Activated CD8-positive, alpha-beta memory T cell treated with anti-CD3 and anti-CD28 coated beads, Interleukin-2, amount 10 ng/mL, durations not matched to agents 7 days and 5 days (primary cell): Measurements from ENCODE around the gene CELF6. TPM values are rescaled to one million over a fixed set of nuclear protein-coding genes. Genes with fewer than 3 reads are reported as not detected.

ENCODE experiments used
- ATAC-seq: fragments of 150-1000 bp; cut with Tn5 transposase; one replicate; pipeline ENCODE4 v1.10.0; 2021; ENCODE audit warnings: moderate library complexity
- CTCF ChIA-PET: fragments of 350-600 bp; sonication (Branson Sonifier 250); formaldehyde crosslinking; loops from one replicate; lab custom pipeline; 2021; ENCODE audit warnings: antibody characterized with exemption; lab: Charles Lee
- DNase-seq: peaks from one replicate; pipeline ENCODE4 v3.0.0-alpha.2; 2020
- H3K27ac Mint-ChIP-seq: one replicate; pipeline ENCODE4 v1.8.0; 2021; ENCODE audit warnings: mild to moderate bottlenecking, mixed read lengths
- H3K27me3 Mint-ChIP-seq: one replicate; pipeline ENCODE4 v1.8.0; 2021; ENCODE audit warnings: mixed read lengths
- H3K36me3 Mint-ChIP-seq: one replicate; pipeline ENCODE4 v1.8.0; 2021; ENCODE audit warnings: mild to moderate bottlenecking, mixed read lengths
- H3K4me1 Mint-ChIP-seq: one replicate; pipeline ENCODE4 v1.8.0; 2021; ENCODE audit warnings: mixed read lengths
- H3K4me3 Mint-ChIP-seq: one replicate; pipeline ENCODE4 v1.8.0; 2021; ENCODE audit warnings: mild to moderate bottlenecking, moderate library complexity, mixed read lengths
- H3K9me3 Mint-ChIP-seq: one replicate; pipeline ENCODE4 v1.8.0; 2022; ENCODE audit warnings: low read depth, mixed read lengths
- total RNA-seq, 2 experiments: library from RNA; stranded (reverse); gene quantifications; one replicate each; pipeline ENCODE4 v1.2.3, GENCODE V29; 2021

CELF6 gene
- total RNA-seq = under 1 TPM; 0.29 to 0.33 TPM

GRCh38 chr15:72319985-72320671 is at the start of gene CELF6:
CELF6 (minus strand) TSS chr15:72320157; CDS start chr15:72319874, 283 bp downstream.
- Mint-ChIP-seq H3K27me3 (peaks cover 30% of the 10 kb centered on the region), H3K9me3 (peaks cover 3% of the 10 kb centered on the region), H3K4me3 (peak within 1 kb of the TSS; percentile 75), H3K27ac (peak within 1 kb of the TSS; percentile 39), H3K36me3 (no peaks in the 10 kb centered on the region), H3K4me1 (peaks cover 12% of the 10 kb centered on the region)
- CTCF ChIA-PET = interaction anchor here (1.3 kb wide), 1 partner anchor 93 kb away, joined by 4 read pairs; no protein-coding TSS in a partner anchor
- ATAC-seq (peak; percentile 87), DNase-seq (peak; percentile 83)

GRCh38 chr15:72368899-72369298 is 48.9 kb upstream of the CELF6 start:
- Mint-ChIP-seq H3K27ac (no peak overlapping the region), H3K9me3 (no peaks in the 10 kb centered on the region), H3K36me3 (peaks cover 30% of the 10 kb centered on the region), H3K4me3 (no peak overlapping the region), H3K27me3 (no peaks in the 10 kb centered on the region), H3K4me1 (peaks cover 50% of the 10 kb centered on the region)
- DNase-seq = no peak
- CTCF ChIA-PET = no interaction called here
- ATAC-seq = no peak

GRCh38 chr15:72368325-72368724 is 48.4 kb upstream of the CELF6 start:
- no peak for DNase-seq
- Mint-ChIP-seq H3K4me1 (peaks cover 46% of the 10 kb centered on the region), H3K27me3 (no peaks in the 10 kb centered on the region), H3K27ac (no peak overlapping the region), H3K36me3 (peaks cover 32% of the 10 kb centered on the region), H3K9me3 (no peaks in the 10 kb centered on the region), H3K4me3 (no peak overlapping the region)
- ATAC-seq = no peak
- CTCF ChIA-PET = interaction anchor here (1.4 to 3.0 kb wide), 2 partner anchors 8 to 16 kb away, joined by 3 to 11 read pairs; partner anchors contain the start of gene HEXA

- DNase-seq = peak; percentile 84
- peak; percentile 93 for ATAC-seq
- Mint-ChIP-seq H3K4me3 (peak overlapping the region; percentile 9), H3K27me3 (no peaks in the 10 kb centered on the region), H3K27ac (peak overlapping the region; percentile 61), H3K4me1 (peaks cover 34% of the 10 kb centered on the region), H3K36me3 (peaks cover 32% of the 10 kb centered on the region), H3K9me3 (no peaks in the 10 kb centered on the region)
- CTCF ChIA-PET = interaction anchor here (0.8 to 3.0 kb wide), 2 partner anchors 10 to 92 kb away, joined by 3 to 11 read pairs; partner anchors contain the start of gene HEXA
Measured at GRCh38 chr15:72365844-72366243, 45.9 kb upstream of the CELF6 start.

GRCh38 chr15:72361176-72361575 is 41.2 kb upstream of the CELF6 start:
- no peak for DNase-seq

GRCh38 chr15:72358650-72359171 is 38.8 kb upstream of the CELF6 start:
- H3K36me3 Mint-ChIP-seq = peaks cover 6% of the 10 kb centered on the region
- DNase-seq = no peak
- CTCF ChIA-PET = no interaction called here
- H3K4me3 Mint-ChIP-seq = no peak overlapping the region
- no peak for ATAC-seq
- no peaks in the 10 kb centered on the region for H3K27me3 Mint-ChIP-seq
- no peaks in the 10 kb centered on the region for H3K9me3 Mint-ChIP-seq
- H3K4me1 Mint-ChIP-seq = peaks cover 17% of the 10 kb centered on the region
- H3K27ac Mint-ChIP-seq = no peak overlapping the region

More at GRCh38 chr15:72361176-72361575, 41.2 kb upstream of the CELF6 start:
- peaks cover 29% of the 10 kb centered on the region for H3K4me1 Mint-ChIP-seq
- H3K4me3 Mint-ChIP-seq = no peak overlapping the region
- H3K36me3 Mint-ChIP-seq = peaks cover 12% of the 10 kb centered on the region
- H3K27ac Mint-ChIP-seq = no peak overlapping the region
- ATAC-seq = no peak
- CTCF ChIA-PET = no interaction called here
- no peaks in the 10 kb centered on the region for H3K9me3 Mint-ChIP-seq
- no peaks in the 10 kb centered on the region for H3K27me3 Mint-ChIP-seq

GRCh38 chr15:72358121-72358520 is 38.2 kb upstream of the CELF6 start:
- Mint-ChIP-seq H3K4me3 (no peak overlapping the region), H3K27me3 (no peaks in the 10 kb centered on the region), H3K27ac (no peak overlapping the region), H3K9me3 (no peaks in the 10 kb centered on the region), H3K36me3 (peaks cover 6% of the 10 kb centered on the region), H3K4me1 (peaks cover 17% of the 10 kb centered on the region)
- DNase-seq (no peak), ATAC-seq (no peak)
- CTCF ChIA-PET = no interaction called here

- Mint-ChIP-seq H3K36me3 (peaks cover 7% of the 10 kb centered on the region), H3K9me3 (no peaks in the 10 kb centered on the region), H3K27ac (no peak overlapping the region), H3K4me3 (no peak overlapping the region), H3K4me1 (peaks cover 17% of the 10 kb centered on the region), H3K27me3 (no peaks in the 10 kb centered on the region)
- no peak for ATAC-seq
- CTCF ChIA-PET = no interaction called here
- no peak for DNase-seq
Measured at GRCh38 chr15:72354496-72354895, 34.5 kb upstream of the CELF6 start.

- DNase-seq = no peak
- CTCF ChIA-PET = interaction anchor here (1.3 kb wide), 1 partner anchor 14 kb away, joined by 3 read pairs; no protein-coding TSS in a partner anchor
- Mint-ChIP-seq H3K27ac (no peak overlapping the region), H3K9me3 (no peaks in the 10 kb centered on the region), H3K36me3 (peaks cover 7% of the 10 kb centered on the region), H3K27me3 (no peaks in the 10 kb centered on the region), H3K4me3 (no peak overlapping the region), H3K4me1 (peaks cover 7% of the 10 kb centered on the region)
- ATAC-seq = no peak
Measured at GRCh38 chr15:72353266-72353665, 33.3 kb upstream of the CELF6 start.

GRCh38 chr15:72345806-72346205 is 25.8 kb upstream of the CELF6 start:
- H3K27ac Mint-ChIP-seq = no peak overlapping the region

GRCh38 chr15:72345280-72345679 is 25.3 kb upstream of the CELF6 start:
- no peaks in the 10 kb centered on the region for H3K9me3 Mint-ChIP-seq
- ATAC-seq = no peak
- H3K4me3 Mint-ChIP-seq = no peak overlapping the region
- H3K4me1 Mint-ChIP-seq = no peaks in the 10 kb centered on the region
- H3K36me3 Mint-ChIP-seq = peaks cover 3% of the 10 kb centered on the region
- no peak for DNase-seq
- H3K27ac Mint-ChIP-seq = no peak overlapping the region
- CTCF ChIA-PET = interaction anchor here (0.6 kb wide), 1 partner anchor 175 kb away, joined by 3 read pairs; no protein-coding TSS in a partner anchor
- H3K27me3 Mint-ChIP-seq = no peaks in the 10 kb centered on the region

More at GRCh38 chr15:72345806-72346205, 25.8 kb upstream of the CELF6 start:
- Mint-ChIP-seq H3K9me3 (no peaks in the 10 kb centered on the region), H3K4me1 (no peaks in the 10 kb centered on the region), H3K4me3 (no peak overlapping the region), H3K27me3 (no peaks in the 10 kb centered on the region), H3K36me3 (peaks cover 3% of the 10 kb centered on the region)
- ATAC-seq (no peak), DNase-seq (no peak)
- CTCF ChIA-PET = no interaction called here

GRCh38 chr15:72344602-72345001 is 24.6 kb upstream of the CELF6 start:
- no peaks in the 10 kb centered on the region for H3K9me3 Mint-ChIP-seq
- no peak for ATAC-seq
- no peaks in the 10 kb centered on the region for H3K4me1 Mint-ChIP-seq
- no peaks in the 10 kb centered on the region for H3K27me3 Mint-ChIP-seq
- no peak overlapping the region for H3K27ac Mint-ChIP-seq
- CTCF ChIA-PET = interaction anchor here (0.6 kb wide), 1 partner anchor 176 kb away, joined by 3 read pairs; no protein-coding TSS in a partner anchor
- H3K4me3 Mint-ChIP-seq = no peak overlapping the region
- no peak for DNase-seq
- peaks cover 3% of the 10 kb centered on the region for H3K36me3 Mint-ChIP-seq

GRCh38 chr15:72342385-72342784 is 22.4 kb upstream of the CELF6 start:
- H3K27me3 Mint-ChIP-seq = no peaks in the 10 kb centered on the region
- no peaks in the 10 kb centered on the region for H3K4me1 Mint-ChIP-seq
- no peak overlapping the region for H3K4me3 Mint-ChIP-seq
- H3K9me3 Mint-ChIP-seq = no peaks in the 10 kb centered on the region
- CTCF ChIA-PET = no interaction called here
- H3K27ac Mint-ChIP-seq = no peak overlapping the region
- no peak for ATAC-seq
- peak; percentile 63 for DNase-seq
- H3K36me3 Mint-ChIP-seq = peaks cover 8% of the 10 kb centered on the region

- no peaks in the 10 kb centered on the region for H3K27me3 Mint-ChIP-seq
- CTCF ChIA-PET = interaction anchor here (0.9 kb wide), 2 partner anchors 29 to 222 kb away, joined by 3 read pairs; no protein-coding TSS in a partner anchor
- DNase-seq (no peak), ATAC-seq (no peak)
- H3K9me3 Mint-ChIP-seq = no peaks in the 10 kb centered on the region
- H3K4me3 Mint-ChIP-seq = no peak overlapping the region
- H3K36me3 Mint-ChIP-seq = peaks cover 9% of the 10 kb centered on the region
- no peaks in the 10 kb centered on the region for H3K4me1 Mint-ChIP-seq
- H3K27ac Mint-ChIP-seq = no peak overlapping the region
Measured at GRCh38 chr15:72341361-72341760, 21.4 kb upstream of the CELF6 start.
